ENCODE results near the gene CTIF.

The CTIF gene

DNA sequence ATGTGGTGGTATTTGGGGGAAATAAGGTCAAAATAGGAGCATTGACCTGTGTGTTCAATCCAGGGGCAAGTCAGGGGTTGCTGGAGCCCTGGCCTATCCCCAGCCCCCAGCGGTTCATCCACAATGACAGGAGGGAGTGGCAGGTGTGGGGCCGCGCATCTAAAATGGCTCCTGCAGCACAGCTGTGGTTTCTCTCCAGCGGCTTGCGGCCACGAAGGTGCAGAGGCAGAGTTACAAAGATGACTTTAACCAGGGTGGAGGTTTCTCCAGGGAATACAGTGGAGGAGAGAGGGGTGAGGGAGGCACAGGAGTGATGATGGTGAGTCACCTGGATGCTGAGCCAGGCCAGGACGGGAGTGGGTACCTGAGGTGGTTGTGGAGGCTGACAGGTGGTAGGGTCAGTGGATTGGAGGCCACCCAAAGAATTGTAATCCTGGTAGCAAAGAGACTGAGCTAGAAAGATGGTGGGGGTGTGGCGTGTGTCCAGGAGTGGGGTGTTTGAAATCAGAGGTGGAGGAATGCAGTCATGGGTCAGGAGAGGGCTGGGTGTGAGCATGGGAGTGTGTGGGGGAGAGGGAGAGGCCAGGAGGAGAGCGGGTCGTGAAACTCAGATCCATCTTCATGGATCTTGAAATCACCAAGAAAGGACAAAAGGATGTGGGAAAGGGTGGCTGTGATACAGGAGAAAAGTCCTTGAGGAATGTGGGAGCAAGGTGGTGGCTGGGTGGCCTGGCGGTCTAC, 83.2 kb downstream of the CTIF start:
- no peak for DNase-seq (ENCODE audit: low read depth)

DNA sequence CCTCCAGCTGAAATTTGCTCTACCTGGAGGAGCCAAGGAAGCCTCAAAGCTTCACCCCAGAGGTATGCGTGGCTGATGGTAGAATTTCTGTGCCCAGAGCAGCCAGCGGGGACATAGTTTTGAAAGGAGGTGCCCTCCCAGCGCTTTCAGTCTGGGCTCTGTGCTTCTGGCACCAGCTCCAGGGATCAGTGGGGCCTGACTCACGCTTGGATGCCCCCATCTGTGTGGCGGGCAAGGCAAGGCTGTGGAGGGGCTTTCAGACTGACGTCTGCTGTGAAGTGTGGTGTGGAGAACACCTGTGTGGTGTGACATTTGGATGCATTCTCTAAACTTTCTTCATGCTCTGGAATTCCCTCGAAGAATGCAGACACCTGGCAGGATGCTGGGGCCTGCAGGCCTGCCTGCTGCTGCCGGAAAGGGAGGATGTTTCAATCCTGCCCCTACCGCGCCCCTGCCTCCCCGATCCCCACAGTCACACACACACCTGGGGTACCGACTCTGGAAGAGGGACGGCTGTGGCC, 84.1 kb downstream of the CTIF start:
- DNase-seq (ENCODE audit: low read depth) = no peak

DNA sequence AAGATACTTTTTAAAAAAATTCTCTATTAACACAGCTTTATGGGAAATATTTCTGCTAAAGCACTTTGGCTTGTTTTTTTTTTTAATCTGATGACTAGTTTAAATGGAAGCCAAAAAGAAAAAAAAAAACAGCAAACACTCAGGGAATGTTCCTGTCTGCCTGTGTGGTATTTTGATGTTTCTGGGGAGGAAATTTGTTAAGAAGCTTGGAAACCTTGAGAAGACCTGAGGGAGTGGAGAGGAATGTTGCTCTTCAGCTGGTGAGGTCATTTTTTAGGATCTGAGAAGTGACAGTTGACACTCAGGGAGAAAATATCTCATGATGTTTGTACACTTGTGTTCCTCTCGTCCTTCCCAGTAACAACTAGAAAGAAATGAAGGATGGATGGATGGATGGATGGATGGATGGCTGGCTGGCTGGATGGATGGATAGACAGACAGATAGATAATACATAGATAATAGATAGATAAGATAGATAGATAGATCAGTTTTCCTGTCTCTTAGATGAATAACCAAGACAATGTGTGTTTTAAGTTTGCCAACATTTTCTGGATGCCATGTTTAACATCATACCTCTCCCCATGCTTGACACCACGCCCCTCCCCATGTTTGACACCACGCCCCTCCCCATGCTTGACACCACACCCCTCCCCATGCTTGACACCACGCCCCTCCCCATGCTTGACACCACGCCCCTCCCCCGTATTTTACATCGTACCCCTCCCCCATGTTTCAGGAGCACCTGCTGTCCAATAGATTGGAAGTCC, 84.8 kb downstream of the CTIF start:
- DNase-seq (ENCODE audit: low read depth) = no peak

DNA sequence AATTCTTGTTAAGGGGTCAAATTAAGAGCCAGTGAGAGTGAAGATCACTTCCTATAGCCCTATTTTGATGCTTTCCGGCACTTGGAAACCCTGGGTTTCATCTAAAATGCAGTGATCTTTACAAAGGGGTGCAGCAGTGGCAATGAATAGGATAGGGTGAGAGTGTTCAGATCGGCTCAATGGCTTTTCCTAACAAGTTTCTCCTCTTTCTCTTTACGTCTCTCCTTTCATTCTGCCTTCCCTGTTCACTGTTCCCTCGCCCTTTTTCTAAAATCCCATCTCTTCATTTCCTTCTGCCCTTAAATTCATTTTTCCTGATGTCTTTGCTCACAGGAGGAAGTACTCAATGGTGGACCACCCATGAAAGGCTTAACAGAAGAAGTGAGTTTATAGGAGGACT, 86.0 kb downstream of the CTIF start:
- DNase-seq (ENCODE audit: low read depth) = no peak

DNA sequence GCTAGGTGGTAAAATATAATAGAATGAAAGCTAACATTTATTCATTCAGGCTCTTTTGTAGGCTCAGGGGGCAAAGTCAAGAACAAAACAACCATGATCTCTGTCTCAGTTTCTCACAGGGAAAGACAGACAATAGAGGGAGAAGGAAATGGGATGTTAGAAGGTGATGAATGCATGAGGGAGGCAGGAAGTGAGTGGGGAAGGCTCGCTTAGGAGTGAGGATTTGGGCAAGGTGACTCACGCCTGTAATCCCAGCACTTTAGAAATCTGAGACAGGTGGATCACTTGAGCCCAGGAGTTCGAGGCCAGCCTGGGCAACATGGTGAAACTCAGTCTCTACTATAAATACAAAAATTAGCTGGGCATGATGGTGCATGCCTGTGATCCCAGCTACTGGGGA, 88.4 kb downstream of the CTIF start:
- no peak for DNase-seq (ENCODE audit: low read depth)

DNA sequence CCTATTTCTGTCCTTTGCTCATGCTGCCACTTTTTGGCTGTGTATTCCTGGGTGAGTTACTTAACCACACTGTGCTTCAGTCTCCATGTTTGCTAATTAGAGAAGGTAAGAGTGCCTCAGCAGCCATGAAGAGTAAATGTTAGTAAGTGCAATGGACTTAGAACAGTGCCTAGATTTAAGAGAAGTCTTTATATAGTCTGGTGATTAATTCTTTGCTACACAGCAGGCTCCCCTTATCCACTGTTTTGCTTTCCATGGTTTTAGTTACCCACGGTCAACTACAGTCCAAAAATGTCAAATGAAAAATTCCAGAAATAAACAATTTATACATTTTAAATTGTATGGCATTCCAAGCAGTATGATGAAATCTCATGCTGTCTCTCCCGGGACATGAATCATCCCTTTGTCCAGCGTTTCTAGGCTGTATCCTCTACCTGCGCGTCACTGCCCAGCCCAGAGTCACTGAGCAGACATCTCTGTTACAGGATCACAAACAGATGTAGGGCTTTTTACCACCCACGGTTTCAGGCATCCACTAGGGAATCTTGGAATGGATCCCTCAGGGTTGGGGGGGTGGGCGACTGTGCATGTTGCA, 91.0 kb downstream of the CTIF start:
- no peak for DNase-seq (ENCODE audit: low read depth)

DNA sequence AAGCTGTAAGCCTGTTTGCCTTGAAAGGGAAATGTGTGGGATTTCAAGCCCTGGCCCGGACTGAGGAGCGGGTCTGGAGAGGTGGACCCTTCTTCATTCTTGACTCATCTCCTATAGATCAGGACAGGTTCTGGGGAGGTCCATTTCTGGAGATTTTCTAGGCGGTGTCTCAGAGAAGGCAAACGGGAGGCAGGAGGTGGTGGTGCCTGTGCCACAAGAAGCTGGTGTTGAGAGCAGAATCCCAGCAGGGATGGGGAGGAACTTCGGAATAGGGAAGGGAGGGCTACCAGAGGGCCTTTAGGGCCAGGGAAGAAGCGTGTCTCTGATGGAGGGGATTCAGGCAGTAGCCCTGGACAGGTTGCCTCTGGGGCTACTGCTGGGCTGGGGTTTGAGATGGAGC, 93.0 kb downstream of the CTIF start:
- no peak for DNase-seq (ENCODE audit: low read depth)

DNA sequence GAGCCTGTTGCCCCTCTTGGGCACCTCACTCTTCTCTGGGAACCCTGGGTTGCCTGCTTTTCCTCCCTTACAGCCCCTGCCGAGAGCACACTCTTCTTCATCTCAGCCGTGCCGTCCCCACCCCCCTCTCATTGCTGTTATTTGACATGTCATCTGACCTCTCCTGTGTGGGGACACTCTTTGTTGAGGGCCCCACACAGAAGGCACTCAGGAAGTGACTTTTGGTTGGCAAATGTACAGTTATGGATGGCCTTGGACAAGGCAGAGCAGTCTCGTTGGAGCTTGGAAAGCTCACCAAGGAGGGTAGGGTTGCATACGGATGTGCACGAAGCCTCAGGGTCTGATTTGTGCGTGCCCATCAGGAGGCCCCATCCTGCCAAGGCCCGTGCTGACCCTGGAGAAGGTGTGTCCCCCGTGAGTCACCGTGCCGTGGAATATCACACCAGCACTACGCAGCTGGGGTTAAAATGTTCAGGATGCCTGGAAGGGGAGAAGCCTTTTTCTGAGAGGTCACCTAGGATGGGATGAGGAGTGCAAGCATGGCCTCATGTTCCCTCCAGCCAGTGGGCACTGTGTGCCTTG, 93.9 kb downstream of the CTIF start:
- DNase-seq (ENCODE audit: low read depth) = no peak

DNA sequence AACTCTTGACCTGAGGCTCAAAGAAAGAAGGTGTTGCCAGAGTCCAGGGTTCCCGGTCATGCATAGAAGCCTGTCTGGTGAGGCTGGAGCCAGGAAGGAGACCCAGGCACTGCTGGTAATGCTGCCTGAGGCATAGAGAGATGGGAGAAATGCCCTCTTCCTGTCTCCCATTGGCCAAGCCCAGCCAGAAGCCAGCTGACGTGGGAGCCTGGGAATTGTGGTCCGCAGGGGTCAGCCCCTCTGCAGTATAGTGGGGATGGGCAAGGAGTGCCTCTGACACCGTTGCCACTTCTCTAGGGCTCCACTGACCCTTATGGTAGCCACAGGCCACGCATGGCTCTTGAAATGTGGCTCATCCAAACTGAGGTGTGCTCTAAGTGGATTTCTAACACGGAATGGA, 95.7 kb downstream of the CTIF start:
- DNase-seq (ENCODE audit: low read depth) = no peak

DNA sequence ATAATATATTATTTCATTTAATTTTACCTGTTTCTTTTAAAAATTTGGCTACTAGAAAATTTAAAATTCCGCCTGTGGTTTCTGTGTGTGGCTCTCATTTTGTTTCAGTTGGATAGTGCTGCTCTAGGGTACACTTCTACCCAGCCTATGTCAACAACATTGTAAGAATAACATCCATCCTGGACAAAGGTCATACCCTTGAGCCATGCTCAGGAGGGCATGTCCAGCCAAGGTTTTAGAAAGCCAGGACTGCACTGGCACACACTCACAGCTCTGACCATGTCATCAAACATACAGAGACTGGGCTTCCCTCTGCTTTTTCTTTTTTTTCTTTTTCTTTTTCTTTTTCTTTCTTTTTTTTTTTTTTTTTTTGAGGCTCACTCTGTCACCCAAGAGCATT, 96.1 kb downstream of the CTIF start:
- DNase-seq (ENCODE audit: low read depth) = no peak

DNA sequence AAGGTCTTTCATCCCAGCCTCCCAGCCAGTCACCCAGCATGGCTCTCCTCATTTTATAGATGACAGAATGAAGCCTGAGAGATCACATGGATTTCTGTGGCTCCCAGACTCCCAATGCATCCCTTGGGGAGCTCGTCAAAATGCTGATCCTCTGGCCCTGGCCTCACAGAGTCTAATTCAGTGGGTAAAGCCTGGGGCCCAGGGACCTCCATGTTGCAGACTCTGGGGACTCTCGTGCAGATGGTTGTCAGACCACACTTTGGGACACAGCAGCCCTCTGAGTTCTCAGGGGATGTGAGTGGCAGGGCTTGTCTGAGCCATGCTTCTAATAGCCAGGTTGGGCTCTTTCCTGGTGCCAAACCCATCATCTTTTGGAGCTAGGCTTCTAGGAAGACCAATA, 97.0 kb downstream of the CTIF start:
- no peak for DNase-seq (ENCODE audit: low read depth)

DNA sequence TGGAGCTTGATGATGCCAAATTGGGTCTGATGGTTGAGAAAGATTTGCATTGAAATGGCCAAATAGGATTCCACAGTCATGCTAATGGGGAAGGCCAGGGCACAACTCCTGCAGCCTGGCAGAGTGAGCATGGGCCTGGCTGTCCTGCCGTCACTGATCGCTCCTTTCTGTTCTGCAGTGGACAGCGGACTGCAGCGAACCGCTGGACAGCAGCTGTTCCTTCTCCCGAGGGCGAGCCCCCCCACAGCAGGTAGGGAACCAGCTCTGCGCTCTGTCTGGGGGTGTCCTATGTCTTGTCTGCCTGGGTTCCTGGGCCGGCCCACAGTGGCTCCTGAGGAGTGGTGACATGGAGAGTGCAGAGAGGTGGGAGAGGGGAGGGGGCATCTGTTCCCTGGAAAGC, 97.6 kb downstream of the CTIF start:
- no peak for DNase-seq (ENCODE audit: low read depth)

DNA sequence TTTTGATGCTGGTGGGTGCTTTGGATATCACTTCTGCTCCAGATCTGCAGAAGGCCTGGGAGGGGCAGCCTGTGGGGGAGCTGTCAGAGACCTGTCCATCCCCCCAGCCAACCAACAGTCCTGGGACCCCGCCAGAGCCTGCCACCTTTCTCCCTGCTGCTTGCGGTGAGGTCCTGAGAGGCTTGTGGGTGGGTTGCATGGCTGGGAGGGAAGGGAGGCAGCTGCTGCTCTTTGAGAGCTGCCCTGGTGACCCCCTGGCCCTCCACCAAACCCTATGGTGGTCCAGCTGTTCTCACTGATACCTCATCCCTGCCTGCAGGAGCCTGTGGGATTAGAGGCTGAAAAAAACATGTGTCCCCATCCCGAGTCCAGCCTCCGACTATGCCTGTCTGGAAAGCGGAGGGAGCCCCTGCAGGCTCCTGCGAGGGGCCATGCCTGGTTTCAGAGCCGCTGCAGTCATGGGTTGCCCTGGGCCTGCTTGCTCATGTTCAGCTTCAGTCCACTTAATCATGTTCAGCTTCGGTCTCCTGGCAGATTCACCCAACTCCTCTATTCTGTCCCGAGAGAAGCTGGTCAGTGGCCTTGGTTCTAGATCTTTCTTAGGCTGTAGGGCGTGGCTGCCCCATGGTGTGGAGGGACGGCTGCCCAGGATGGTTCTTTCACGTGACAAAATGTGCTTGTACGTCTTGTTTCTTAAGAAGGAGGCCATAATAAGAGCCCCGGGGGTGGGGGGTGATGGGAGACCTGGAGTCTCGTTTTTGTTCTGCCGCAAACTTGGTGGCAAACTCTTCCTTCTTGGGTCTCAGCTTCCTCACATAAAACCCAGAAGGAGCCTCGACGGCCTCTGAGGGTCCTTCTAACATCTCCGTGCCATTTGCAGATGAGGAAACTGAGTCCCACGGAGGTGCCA, 98.5 kb downstream of the CTIF start:
- DNase-seq (ENCODE audit: low read depth) = no peak

DNA sequence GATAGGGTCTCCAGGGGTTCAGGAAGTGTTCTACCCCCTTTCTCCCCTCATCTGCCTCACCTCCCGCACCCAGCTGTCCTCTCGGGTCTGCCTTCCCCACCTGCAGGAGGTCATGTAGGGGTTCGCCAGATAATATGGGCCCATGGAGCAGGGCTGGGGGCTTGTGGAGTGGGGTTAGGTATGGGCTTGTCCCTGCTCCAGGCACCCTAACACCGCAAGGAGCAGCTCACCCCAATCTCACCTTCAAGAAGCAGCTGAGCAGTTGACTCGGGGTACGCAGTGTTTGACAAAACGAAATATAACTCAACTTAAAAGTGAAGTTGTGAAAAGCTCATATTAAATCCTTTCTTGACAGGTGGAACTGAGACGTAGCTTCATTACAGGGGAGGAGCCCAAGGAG, 99.6 kb downstream of the CTIF start:
- DNase-seq (ENCODE audit: low read depth) = no peak

DNA sequence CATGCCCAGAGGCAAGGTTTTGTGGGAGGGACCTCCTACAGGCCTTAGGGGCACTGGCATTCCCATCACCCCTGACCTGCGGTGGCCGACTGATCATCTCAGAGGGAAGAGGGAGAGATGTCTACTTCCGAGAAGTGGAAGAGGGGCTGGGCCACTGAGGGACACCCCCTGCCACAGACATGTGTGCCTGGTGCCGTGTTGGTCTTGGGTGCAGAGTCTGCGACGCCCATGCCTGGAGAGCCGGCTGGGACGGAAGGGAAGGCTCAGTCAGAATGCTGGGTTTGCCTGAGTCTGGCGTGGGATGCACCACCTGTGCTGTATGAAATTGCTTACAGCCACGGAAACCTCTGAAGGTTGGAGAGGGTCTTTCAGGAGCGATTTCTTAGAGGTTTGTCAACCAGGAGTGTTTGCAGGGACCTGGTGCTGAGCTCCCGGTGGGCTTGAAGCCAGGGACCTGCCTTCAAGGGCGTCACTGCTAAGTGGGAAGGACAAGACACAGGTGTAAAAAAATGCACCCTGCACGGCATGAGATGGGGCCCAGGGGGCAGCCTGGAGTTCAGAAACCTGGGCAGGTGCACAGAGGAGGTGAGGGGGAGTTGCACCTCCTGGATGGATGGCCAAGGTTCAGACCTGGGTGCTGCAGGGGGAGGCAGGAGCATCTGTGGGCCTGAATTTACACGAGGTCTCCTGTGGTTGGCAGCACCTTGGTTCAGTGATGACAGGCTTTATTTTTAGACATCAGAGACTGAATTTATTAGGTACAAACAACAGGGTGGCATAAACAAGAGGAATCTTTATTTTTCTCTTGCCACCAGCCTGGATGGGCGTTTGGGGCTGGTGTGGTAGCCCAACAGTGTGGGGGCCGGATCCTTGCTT, 100.3 kb downstream of the CTIF start:
- DNase-seq (ENCODE audit: low read depth) = no peak

DNA sequence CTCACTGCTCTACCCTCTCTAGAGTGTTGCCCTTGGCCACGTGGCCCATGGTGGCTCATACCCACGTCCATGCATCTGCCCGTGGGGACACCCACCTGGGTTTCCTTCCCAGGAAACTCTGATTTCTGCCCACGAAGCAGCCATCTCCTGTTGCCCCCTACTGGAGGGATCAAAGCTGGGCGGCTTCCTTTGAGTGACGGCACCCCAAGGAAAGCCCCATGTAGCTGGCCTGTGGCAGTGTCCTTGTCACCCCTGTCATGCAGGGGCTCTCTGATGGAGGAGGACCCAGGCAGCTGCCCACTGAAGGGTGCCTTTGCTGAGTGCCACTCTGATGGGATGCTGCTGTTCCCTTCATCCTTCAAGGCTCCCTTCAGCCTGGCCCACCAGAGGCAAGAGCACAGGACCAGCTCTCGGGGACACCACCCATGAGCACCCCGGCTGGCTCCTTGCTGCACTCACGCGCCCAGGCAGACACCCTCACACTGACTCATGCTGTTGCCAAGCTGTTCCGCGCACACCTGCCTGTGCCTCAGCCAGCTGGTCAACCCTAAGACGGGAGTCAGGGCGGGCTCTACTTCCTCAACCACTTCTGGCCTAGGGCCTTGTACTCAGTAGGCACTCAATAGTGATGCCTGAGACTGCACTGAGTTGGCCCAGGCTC, 101.1 kb downstream of the CTIF start:
- no peak for DNase-seq (ENCODE audit: low read depth)

DNA sequence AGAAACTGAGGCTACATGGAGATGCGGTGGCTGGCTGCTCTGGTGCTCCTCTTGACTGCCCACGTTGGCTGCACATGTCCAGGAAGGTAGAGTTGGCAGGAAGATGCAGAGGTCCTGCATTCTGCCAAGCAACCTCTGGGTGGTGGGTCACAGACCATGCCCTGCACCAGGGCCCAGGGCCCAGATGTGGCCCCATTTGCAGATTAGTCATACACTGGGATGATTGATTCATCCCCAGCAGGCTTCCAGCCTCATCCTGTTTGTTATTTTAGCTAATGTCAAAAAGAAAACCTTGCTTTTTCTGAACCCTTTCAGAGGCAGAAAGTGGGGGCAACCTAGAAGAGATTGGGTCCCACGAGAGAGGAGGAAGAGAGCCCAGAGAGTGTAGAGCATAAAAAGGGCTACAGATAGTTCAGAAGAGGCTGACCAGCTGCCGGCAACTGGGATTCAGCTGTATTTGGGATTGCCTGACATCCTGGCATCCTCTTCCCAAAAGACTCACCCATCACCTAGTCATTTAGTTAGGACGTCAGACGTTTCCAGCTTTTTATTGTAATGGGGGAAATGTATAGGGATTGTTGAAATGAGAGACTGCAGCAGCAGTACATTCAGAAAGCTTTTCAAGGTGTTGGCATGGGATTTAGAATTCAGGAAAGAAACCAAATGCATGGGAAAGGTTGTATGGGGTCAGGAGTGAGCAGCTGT, 101.9 kb downstream of the CTIF start:
- no peak for DNase-seq (ENCODE audit: low read depth)

DNA sequence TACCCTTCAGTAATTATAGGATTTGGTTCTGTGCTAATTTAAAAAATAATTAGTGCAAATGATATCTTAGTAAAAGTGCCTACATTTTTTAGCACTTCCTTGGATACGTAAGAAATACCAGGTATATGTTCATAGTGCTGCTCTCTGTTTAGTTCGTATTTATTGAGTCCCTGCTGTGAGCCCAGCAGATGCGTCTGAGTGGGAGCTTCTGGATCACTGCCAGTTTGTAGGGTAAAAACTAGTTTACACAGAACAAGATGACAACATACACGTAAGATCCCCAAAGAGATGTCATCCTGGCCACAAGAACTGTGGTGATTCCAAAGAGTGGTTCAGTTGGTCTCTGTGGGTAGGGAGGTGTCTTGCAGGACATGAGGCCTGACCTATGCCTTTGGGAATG, 103.2 kb downstream of the CTIF start:
- DNase-seq (ENCODE audit: low read depth) = no peak

DNA sequence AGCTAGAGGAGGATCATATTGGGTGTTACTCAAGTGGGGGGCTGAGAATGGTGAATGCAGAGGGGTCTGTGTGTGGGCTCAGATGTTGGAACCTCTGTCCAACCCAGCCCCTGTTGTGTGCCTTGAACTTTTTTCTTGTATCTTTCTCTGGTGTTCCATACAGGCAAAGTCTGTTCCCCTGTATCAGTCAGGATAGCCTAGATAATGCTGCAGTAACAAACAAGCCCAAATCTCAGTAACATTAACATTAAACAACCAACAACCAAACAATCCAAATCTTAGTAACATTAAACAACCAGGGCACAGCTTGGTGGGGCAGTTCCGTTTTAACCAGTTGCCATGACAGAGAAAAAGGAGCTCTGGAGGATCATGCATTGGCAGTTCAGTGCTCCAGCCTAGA, 103.7 kb downstream of the CTIF start:
- DNase-seq (ENCODE audit: low read depth) = no peak

DNA sequence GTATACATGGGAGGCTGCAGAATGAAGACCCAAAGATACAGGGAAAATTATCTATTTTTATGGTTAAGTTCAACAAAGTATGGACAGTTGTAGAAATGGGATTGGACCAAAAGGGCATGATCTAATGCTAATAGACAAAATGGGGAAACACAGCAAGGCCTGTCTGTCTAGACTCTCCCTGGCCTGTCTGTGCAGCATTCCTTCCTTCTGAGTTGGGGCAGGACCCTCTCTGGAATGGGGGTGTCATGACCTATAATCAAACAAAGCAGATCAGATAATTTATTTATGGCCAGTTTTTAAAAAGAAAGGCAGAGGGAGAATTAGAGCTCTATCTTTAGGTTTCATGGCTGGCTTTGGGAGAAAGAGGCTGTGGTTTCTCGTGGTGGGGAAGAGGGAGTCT, 104.4 kb downstream of the CTIF start:
- DNase-seq (ENCODE audit: low read depth) = no peak

Measured in stimulated activated CD8-positive, alpha-beta memory T cell treated with anti-CD3 and anti-CD28 coated beads, Interleukin-7, amount 100 ng/mL, for 24 hours (primary cell).